ENCODE data around the gene NUP188. TPM values are rescaled to one million over a fixed set of nuclear protein-coding genes. Genes with fewer than 3 reads are reported as not detected.

The NUP188 gene
- total and polyA plus RNA-seq, 2 donors (not counting 3 experiments of a cell fraction or from before 2014, with no cell fraction given), result 62.7 to 66.2 TPM

DNA sequence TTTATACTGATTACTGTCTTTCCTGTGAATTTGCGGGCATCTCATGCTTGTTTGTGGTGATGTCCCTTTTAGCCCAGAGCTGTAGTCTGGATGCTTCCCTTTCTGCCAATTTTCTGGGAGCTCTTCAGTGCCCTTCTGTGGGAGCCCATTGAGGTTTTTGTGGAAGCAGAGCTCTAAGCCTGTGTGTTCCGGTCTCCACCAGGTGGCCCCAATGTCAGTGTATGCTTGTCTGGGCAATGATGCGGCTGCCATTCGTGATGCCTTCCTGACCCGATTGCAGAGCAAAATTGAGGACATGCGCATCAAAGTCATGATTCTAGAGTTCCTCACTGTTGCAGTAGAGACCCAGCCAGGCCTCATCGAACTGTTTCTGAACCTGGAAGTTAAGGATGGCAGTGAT, 45.5 kb downstream of the NUP188 start:
- dilution Hi-C loops (cut with MboI; ENCODE audit: extremely low pct_ligation_motif_present, low sequenced_read_pairs), result no loop called here
- BruUV-seq (replicated peaks), result no TSS peak
- no peak for FAIRE-seq
- H3K9me3 ChIP-seq (replicated peaks; ENCODE audit: control insufficient read depth, insufficient read depth, low read length), result no peaks in the 10 kb centered on the region
- no peak overlapping the region for H3K4me2 ChIP-seq (ENCODE audit: insufficient read depth, low read length)
- CTCF ChIA-PET, result interaction anchor here (0.6 to 1.2 kb wide), 7 partner anchors 10 to 631 kb away, joined by 3 to 6 read pairs (median 4); partner anchors contain the start of gene SH3GLB2
- intact Hi-C loops (cut with micrococcal nuclease), result no loop called here
- TF ChIP-seq EZH2 (IDR thresholded peaks at IDR 0.05; ENCODE audit: borderline replicate concordance, low read depth, low read length, severe bottlenecking), result no peak
- TF ChIP-seq, protein P1, sequence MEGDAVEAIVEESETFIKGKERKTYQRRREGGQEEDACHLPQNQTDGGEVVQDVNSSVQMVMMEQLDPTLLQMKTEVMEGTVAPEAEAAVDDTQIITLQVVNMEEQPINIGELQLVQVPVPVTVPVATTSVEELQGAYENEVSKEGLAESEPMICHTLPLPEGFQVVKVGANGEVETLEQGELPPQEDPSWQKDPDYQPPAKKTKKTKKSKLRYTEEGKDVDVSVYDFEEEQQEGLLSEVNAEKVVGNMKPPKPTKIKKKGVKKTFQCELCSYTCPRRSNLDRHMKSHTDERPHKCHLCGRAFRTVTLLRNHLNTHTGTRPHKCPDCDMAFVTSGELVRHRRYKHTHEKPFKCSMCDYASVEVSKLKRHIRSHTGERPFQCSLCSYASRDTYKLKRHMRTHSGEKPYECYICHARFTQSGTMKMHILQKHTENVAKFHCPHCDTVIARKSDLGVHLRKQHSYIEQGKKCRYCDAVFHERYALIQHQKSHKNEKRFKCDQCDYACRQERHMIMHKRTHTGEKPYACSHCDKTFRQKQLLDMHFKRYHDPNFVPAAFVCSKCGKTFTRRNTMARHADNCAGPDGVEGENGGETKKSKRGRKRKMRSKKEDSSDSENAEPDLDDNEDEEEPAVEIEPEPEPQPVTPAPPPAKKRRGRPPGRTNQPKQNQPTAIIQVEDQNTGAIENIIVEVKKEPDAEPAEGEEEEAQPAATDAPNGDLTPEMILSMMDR (IDR thresholded peaks at IDR 0.05; ENCODE audit: extremely low read depth in 1 of 2, insufficient read depth in 1 of 2, low read depth in 1 of 2, low read length in 2 of 2), result peak; percentile 9 to 31
- H3K4me1 ChIP-seq (ENCODE audit: control insufficient read depth, extremely low read depth, insufficient read depth, low read length), result no peaks in the 10 kb centered on the region
- no peak overlapping the region for H3K4me3 ChIP-seq (replicated peaks in 1 of 3; ENCODE audit: insufficient read depth in 1 of 3, low read depth in 1 of 3, low read length in 3 of 3)
- no peak overlapping the region for H3K9ac ChIP-seq (replicated peaks; ENCODE audit: extremely low read depth, insufficient read depth, low read length)
- no peaks in the 10 kb centered on the region for H3K79me2 ChIP-seq (ENCODE audit: control insufficient read depth, insufficient read depth, low read length)
- no peak for DNase-seq (ENCODE audit: low read depth, low spot score)
- no peak overlapping the region for H2AFZ ChIP-seq (ENCODE audit: low read depth, low read length)
- no peak overlapping the region for H3K27ac ChIP-seq (ENCODE audit: insufficient read depth, low read depth, low read length)
- no peaks in the 10 kb centered on the region for H3K9me1 ChIP-seq (replicated peaks; ENCODE audit: control insufficient read depth, extremely low read depth, insufficient read depth, low read length)
- H3K27me3 ChIP-seq (ENCODE audit: control insufficient read depth in 2 of 2, insufficient read depth in 2 of 2, low read length in 2 of 2), result no peaks in the 10 kb centered on the region
- H3K36me3 ChIP-seq (ENCODE audit: control insufficient read depth in 2 of 2, extremely low read depth in 1 of 2, insufficient read depth in 2 of 2, low read length in 2 of 2), result peaks cover 26 to 40% of the 10 kb centered on the region in 2 experiments
- H4K20me1 ChIP-seq (replicated peaks; ENCODE audit: control insufficient read depth, extremely low read depth, insufficient read depth, low read length), result no peaks in the 10 kb centered on the region
- POLR2A ChIA-PET, result no interaction called here

DNA sequence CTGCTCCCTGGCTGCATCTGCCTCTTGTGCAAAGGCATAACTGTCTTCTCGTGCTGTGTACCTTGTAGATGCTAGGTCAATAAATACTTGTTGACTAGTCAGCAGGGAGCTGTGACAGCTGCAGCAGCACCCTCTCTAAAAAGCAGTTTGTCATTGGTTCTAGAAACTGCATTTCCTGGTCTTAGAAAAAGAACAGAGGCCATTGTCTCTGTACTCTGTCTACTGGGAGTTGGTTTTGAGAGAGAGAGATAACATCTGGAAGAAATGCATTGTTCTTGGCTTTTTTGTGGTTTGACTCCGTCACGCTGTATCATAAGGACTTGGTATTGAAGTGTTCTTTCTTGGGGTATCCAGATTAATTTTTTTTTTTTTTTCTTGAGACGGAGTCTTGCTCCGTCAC, 48.3 kb downstream of the NUP188 start:
- H3K9ac ChIP-seq (replicated peaks; ENCODE audit: extremely low read depth, insufficient read depth, low read length), result no peak overlapping the region
- no peak overlapping the region for H3K27ac ChIP-seq (ENCODE audit: insufficient read depth, low read depth, low read length)
- ChIA-PET CTCF (interaction anchor here (0.9 to 1.3 kb wide), 2 partner anchors 10 to 32 kb away, joined by 3 to 6 read pairs; partner anchors contain the start of gene SH3GLB2), POLR2A (no interaction called here)
- no peaks in the 10 kb centered on the region for H3K9me3 ChIP-seq (replicated peaks; ENCODE audit: control insufficient read depth, insufficient read depth, low read length)
- H3K36me3 ChIP-seq (ENCODE audit: control insufficient read depth in 2 of 2, extremely low read depth in 1 of 2, insufficient read depth in 2 of 2, low read length in 2 of 2), result peaks cover 23 to 53% of the 10 kb centered on the region in 2 experiments
- no peak overlapping the region for H3K4me3 ChIP-seq (replicated peaks in 1 of 3; ENCODE audit: insufficient read depth in 1 of 3, low read depth in 1 of 3, low read length in 3 of 3)
- TF ChIP-seq, protein P2, sequence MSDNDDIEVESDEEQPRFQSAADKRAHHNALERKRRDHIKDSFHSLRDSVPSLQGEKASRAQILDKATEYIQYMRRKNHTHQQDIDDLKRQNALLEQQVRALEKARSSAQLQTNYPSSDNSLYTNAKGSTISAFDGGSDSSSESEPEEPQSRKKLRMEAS (IDR thresholded peaks at IDR 0.05; ENCODE audit: insufficient read depth, insufficient read length), result no peak
- no TSS peak for BruUV-seq (replicated peaks)
- DNase-seq (ENCODE audit: low read depth, low spot score) (no peak), FAIRE-seq (no peak)
- no peaks in the 10 kb centered on the region for H4K20me1 ChIP-seq (replicated peaks; ENCODE audit: control insufficient read depth, extremely low read depth, insufficient read depth, low read length)
- H3K27me3 ChIP-seq (ENCODE audit: control insufficient read depth in 2 of 2, insufficient read depth in 2 of 2, low read length in 2 of 2), result no peaks in the 10 kb centered on the region
- no peaks in the 10 kb centered on the region for H3K79me2 ChIP-seq (ENCODE audit: control insufficient read depth, insufficient read depth, low read length)
- no peak overlapping the region for H3K4me2 ChIP-seq (ENCODE audit: insufficient read depth, low read length)
- H3K9me1 ChIP-seq (replicated peaks; ENCODE audit: control insufficient read depth, extremely low read depth, insufficient read depth, low read length), result no peaks in the 10 kb centered on the region
- no peaks in the 10 kb centered on the region for H3K4me1 ChIP-seq (ENCODE audit: control insufficient read depth, extremely low read depth, insufficient read depth, low read length)
- intact Hi-C loops (cut with micrococcal nuclease) (no loop called here), dilution Hi-C loops (cut with MboI; ENCODE audit: extremely low pct_ligation_motif_present, low sequenced_read_pairs) (no loop called here)
- no peak overlapping the region for H2AFZ ChIP-seq (ENCODE audit: low read depth, low read length)

Data from endothelial cell of umbilical vein (primary cell).